Measurements from ENCODE around the gene NELL1.

The NELL1 gene

DNA sequence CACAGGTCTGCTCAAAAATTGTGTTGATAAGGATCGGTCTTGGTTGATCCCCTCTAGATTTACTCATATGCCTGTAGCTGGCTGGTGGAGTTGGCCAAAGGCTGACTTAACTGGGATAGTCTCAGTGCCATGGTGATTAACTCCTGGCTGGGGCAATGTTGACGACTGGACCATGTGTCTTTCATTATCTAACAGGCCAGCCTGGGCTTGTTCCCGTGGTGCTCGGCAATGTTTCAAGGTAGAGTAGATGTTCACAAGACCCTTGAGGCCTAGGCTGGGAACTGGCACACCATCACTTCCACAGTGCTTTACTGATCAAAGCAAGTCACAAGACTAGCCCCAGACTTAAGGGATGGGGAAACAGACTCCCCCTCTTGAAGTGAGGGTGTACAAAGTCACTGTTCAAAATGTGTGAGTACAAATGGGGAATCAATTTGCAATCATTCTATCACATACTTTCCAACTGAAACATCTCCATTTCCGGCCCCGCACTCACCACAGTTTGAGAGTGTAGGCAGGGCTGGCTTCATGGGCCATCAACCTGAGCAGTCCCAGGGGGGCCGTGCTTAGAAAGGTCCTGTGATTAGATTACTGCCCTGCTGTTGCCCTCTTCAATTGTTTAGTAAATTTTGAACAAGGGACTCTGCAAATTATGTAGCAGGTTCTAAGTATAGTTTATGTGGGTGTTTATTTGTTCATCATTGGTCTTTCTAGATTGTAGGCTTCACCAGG, 240.8 kb downstream of the NELL1 start:
- Histone ChIP-seq H3K4me3 (ENCODE audit: low read depth, low read length) (no peak overlapping the region), H3K27ac (no peak overlapping the region), H3K36me3 (replicated peaks) (no peaks in the 10 kb centered on the region), H3K27me3 (replicated peaks) (no peaks in the 10 kb centered on the region)
- TF ChIP-seq CTCF (IDR thresholded peaks at IDR 0.05; ENCODE audit: low read depth, low read length, missing control alignments) = no peak
- in situ Hi-C loops (cut with HindIII; ENCODE audit: low pct_ligation_motif_present, low sequenced_read_pairs) = no loop called here
- no peak for DNase-seq

- TF ChIP-seq CTCF (IDR thresholded peaks at IDR 0.05; ENCODE audit: low read depth, low read length, missing control alignments) = no peak
- DNase-seq = no peak
Measured at GRCh38 chr11:20910733-20911132, 241.3 kb downstream of the NELL1 start.

DNA sequence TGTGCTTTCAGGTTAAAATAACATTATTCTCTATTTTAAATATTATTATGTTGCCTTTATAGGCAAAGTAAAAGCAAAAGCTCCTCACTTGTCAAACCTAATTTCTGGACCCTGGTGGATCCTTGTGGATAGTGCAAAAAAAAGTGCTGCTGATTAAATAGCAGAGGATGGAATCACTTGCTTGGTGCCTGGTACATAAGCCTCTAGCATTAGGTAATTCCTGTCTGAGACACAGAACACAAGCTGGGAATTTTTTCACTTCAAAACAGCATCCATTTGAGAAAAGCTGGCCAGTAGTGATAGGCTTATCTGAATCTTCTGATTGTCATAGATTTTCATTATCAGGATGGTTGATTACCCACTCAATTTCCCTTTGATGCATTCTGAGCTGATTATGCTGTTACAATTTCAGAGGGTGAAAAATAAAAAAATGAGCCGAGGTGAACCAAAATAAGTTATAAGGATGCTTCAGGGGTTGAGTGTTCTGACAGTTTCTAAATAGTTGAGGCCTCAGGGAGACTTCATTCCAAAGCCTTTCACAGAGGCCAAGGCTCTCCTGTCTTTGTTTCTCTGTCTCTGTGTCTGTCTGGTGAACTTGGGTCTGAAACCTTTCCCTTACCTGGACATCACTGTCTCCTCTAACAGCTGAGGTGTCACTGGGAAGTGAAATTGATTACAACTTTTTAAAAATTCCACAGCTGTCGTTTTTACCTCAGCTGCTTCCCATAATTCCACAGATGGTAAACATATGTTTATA, 242.9 kb downstream of the NELL1 start:
- Histone ChIP-seq H3K36me3 (replicated peaks) (no peaks in the 10 kb centered on the region), H3K4me3 (ENCODE audit: low read depth, low read length) (no peak overlapping the region), H3K27ac (no peak overlapping the region), H3K27me3 (replicated peaks) (no peaks in the 10 kb centered on the region)
- no peak for TF ChIP-seq CTCF (IDR thresholded peaks at IDR 0.05; ENCODE audit: low read depth, low read length, missing control alignments)
- no peak for DNase-seq
- in situ Hi-C loops (cut with HindIII; ENCODE audit: low pct_ligation_motif_present, low sequenced_read_pairs) = no loop called here

More at GRCh38 chr11:20910733-20911132, 241.3 kb downstream of the NELL1 start:
- H3K36me3 ChIP-seq (replicated peaks) = no peaks in the 10 kb centered on the region
- in situ Hi-C loops (cut with HindIII; ENCODE audit: low pct_ligation_motif_present, low sequenced_read_pairs) = no loop called here
- H3K27ac ChIP-seq = no peak overlapping the region
- no peaks in the 10 kb centered on the region for H3K27me3 ChIP-seq (replicated peaks)
- no peak overlapping the region for H3K4me3 ChIP-seq (ENCODE audit: low read depth, low read length)

- no peaks in the 10 kb centered on the region for H3K27me3 ChIP-seq (replicated peaks)
- in situ Hi-C loops (cut with HindIII; ENCODE audit: low pct_ligation_motif_present, low sequenced_read_pairs) = no loop called here
- TF ChIP-seq CTCF (IDR thresholded peaks at IDR 0.05; ENCODE audit: low read depth, low read length, missing control alignments) = no peak
Measured at GRCh38 chr11:20912922-20913512, 243.6 kb downstream of the NELL1 start.

GRCh38 chr11:20917306-20917705, 247.9 kb downstream of the NELL1 start:
- no peak for TF ChIP-seq CTCF (IDR thresholded peaks at IDR 0.05; ENCODE audit: low read depth, low read length, missing control alignments)
- DNase-seq = no peak
- Histone ChIP-seq H3K36me3 (replicated peaks) (no peaks in the 10 kb centered on the region), H3K27me3 (replicated peaks) (no peaks in the 10 kb centered on the region), H3K27ac (no peak overlapping the region), H3K4me3 (ENCODE audit: low read depth, low read length) (no peak overlapping the region)
- in situ Hi-C loops (cut with HindIII; ENCODE audit: low pct_ligation_motif_present, low sequenced_read_pairs) = no loop called here

More at GRCh38 chr11:20912922-20913512, 243.6 kb downstream of the NELL1 start:
- Histone ChIP-seq H3K27ac (no peak overlapping the region), H3K36me3 (replicated peaks) (no peaks in the 10 kb centered on the region), H3K4me3 (ENCODE audit: low read depth, low read length) (no peak overlapping the region)
- DNase-seq = no peak

Measured in brain microvascular endothelial cell (primary cell).